Measurements from ENCODE around the gene ASTN2.

ASTN2 gene

GRCh38 chr9:116661037-116661954 lies 753.6 kb downstream of the ASTN2 start:
- DNase-seq (ENCODE audit: low spot score): peak; percentile 84

- DNase-seq (ENCODE audit: low spot score): no peak
Measured at GRCh38 chr9:116658265-116658664, 756.6 kb downstream of the ASTN2 start.

GRCh38 chr9:116656977-116657376 lies 757.9 kb downstream of the ASTN2 start:
- no peak for DNase-seq (ENCODE audit: low spot score)

- no peak for DNase-seq (ENCODE audit: low spot score)
Measured at GRCh38 chr9:116656501-116656971, 758.3 kb downstream of the ASTN2 start.

GRCh38 chr9:116654059-116654355 lies 760.9 kb downstream of the ASTN2 start:
- DNase-seq (ENCODE audit: low spot score): no peak

- DNase-seq (ENCODE audit: low spot score): no peak
Measured at GRCh38 chr9:116653348-116654058, 761.4 kb downstream of the ASTN2 start.

GRCh38 chr9:116647515-116647809 lies 767.4 kb downstream of the ASTN2 start:
- DNase-seq (ENCODE audit: low spot score): no peak

GRCh38 chr9:116646661-116647514 lies 768.0 kb downstream of the ASTN2 start:
- DNase-seq (ENCODE audit: low spot score): peak; percentile 48

- DNase-seq (ENCODE audit: low spot score): no peak
Measured at GRCh38 chr9:116644091-116644688, 770.7 kb downstream of the ASTN2 start.

GRCh38 chr9:116643691-116644090 lies 771.2 kb downstream of the ASTN2 start:
- no peak for DNase-seq (ENCODE audit: low spot score)

- no peak for DNase-seq (ENCODE audit: low spot score)
Measured at GRCh38 chr9:116641292-116642059, 773.4 kb downstream of the ASTN2 start.

- DNase-seq (ENCODE audit: low spot score): no peak
Measured at GRCh38 chr9:116639251-116639741, 775.6 kb downstream of the ASTN2 start.

GRCh38 chr9:116635908-116636307 lies 778.9 kb downstream of the ASTN2 start:
- no peak for DNase-seq (ENCODE audit: low spot score)

- DNase-seq (ENCODE audit: low spot score): no peak
Measured at GRCh38 chr9:116632990-116633838, 781.6 kb downstream of the ASTN2 start.

- DNase-seq (ENCODE audit: low spot score): no peak
Measured at GRCh38 chr9:116629634-116630033, 785.2 kb downstream of the ASTN2 start.

GRCh38 chr9:116628716-116629115 lies 786.1 kb downstream of the ASTN2 start:
- DNase-seq (ENCODE audit: low spot score): no peak

GRCh38 chr9:116627433-116627832 lies 787.4 kb downstream of the ASTN2 start:
- DNase-seq (ENCODE audit: low spot score): no peak

- no peak for DNase-seq (ENCODE audit: low spot score)
Measured at GRCh38 chr9:116626762-116627161, 788.1 kb downstream of the ASTN2 start.

- DNase-seq (ENCODE audit: low spot score): no peak
Measured at GRCh38 chr9:116623715-116624114, 791.1 kb downstream of the ASTN2 start.

GRCh38 chr9:116617389-116617788 lies 797.5 kb downstream of the ASTN2 start:
- no peak for DNase-seq (ENCODE audit: low spot score)
